Activated CD8-positive, alpha-beta memory T cell treated with anti-CD3 and anti-CD28 coated beads for 24 hours (primary cell): ENCODE results near the gene CTNNA2.

Source experiments
- DNase-seq: peaks from one replicate; pipeline ENCODE4 v3.0.0-alpha.2; 2020

The CTNNA2 gene

GRCh38 chr2:79862756-79863155, 349.9 kb downstream of the CTNNA2 start:
- no peak for DNase-seq

- DNase-seq = no peak
Measured at GRCh38 chr2:79872656-79873055, 359.8 kb downstream of the CTNNA2 start.

GRCh38 chr2:79874015-79874414, 361.2 kb downstream of the CTNNA2 start:
- DNase-seq = no peak

- DNase-seq = no peak
Measured at GRCh38 chr2:79876430-79876829, 363.6 kb downstream of the CTNNA2 start.

- no peak for DNase-seq
Measured at GRCh38 chr2:79882548-79882947, 369.7 kb downstream of the CTNNA2 start.

GRCh38 chr2:79887747-79888374, 375.0 kb downstream of the CTNNA2 start:
- DNase-seq = no peak

GRCh38 chr2:79892123-79892522, 379.3 kb downstream of the CTNNA2 start:
- no peak for DNase-seq

- no peak for DNase-seq
Measured at GRCh38 chr2:79899196-79899595, 386.3 kb downstream of the CTNNA2 start.

- DNase-seq = no peak
Measured at GRCh38 chr2:79901161-79901560, 388.3 kb downstream of the CTNNA2 start.

- DNase-seq = no peak
Measured at GRCh38 chr2:79903222-79904000, 390.6 kb downstream of the CTNNA2 start.

GRCh38 chr2:79906139-79906890, 393.5 kb downstream of the CTNNA2 start:
- DNase-seq = no peak

- DNase-seq = no peak
Measured at GRCh38 chr2:79909521-79909920, 396.7 kb downstream of the CTNNA2 start.

GRCh38 chr2:79910643-79911042, 397.8 kb downstream of the CTNNA2 start:
- DNase-seq = no peak

GRCh38 chr2:79915455-79915854, 402.6 kb downstream of the CTNNA2 start:
- no peak for DNase-seq

- no peak for DNase-seq
Measured at GRCh38 chr2:79916285-79916684, 403.4 kb downstream of the CTNNA2 start.

GRCh38 chr2:79920512-79921076, 407.7 kb downstream of the CTNNA2 start:
- no peak for DNase-seq

GRCh38 chr2:79929624-79930023, 416.8 kb downstream of the CTNNA2 start:
- DNase-seq = no peak

- no peak for DNase-seq
Measured at GRCh38 chr2:79935046-79935732, 422.3 kb downstream of the CTNNA2 start.

GRCh38 chr2:79935771-79936657, 423.2 kb downstream of the CTNNA2 start:
- DNase-seq = no peak

- DNase-seq = no peak
Measured at GRCh38 chr2:79936715-79937114, 423.9 kb downstream of the CTNNA2 start.

GRCh38 chr2:79938648-79939047, 425.8 kb downstream of the CTNNA2 start:
- no peak for DNase-seq

- no peak for DNase-seq
Measured at GRCh38 chr2:79940364-79940763, 427.5 kb downstream of the CTNNA2 start.
